Endothelial cell of umbilical vein (primary cell): ENCODE data around the gene MGAT4A. TPM values are rescaled to one million over a fixed set of nuclear protein-coding genes. Genes with fewer than 3 reads are reported as not detected.

Experiments used
- BruUV-seq: library from RNA; stranded (reverse); fragments of 400-500 nt; replicated peaks from 2 replicates; lab custom pipeline; 2021; lab: Mats Ljungman, UMichigan
- CTCF ChIA-PET: fragments of 300-600, 350-600 bp; sonication (Branson Sonifier 250); formaldehyde crosslinking; loops from one replicate; lab custom pipeline; 2021; ENCODE audit warnings: antibody characterized with exemption, inconsistent platforms; lab: Charles Lee
- POLR2A ChIA-PET: fragments of 300-600, 350-600 bp; sonication (Branson Sonifier 250); formaldehyde crosslinking; loops from one replicate; lab custom pipeline; 2021; ENCODE audit warnings: antibody characterized with exemption, inconsistent platforms; lab: Charles Lee
- DNase-seq: peaks from one replicate; pipeline ENCODE4 v3.0.0-alpha.2; 2011; ENCODE audit warnings: low read depth, low spot score
- FAIRE-seq: peaks from 2 replicates; lab custom pipeline; 2011; peaks lifted over from hg19 to GRCh38; lab: Jason Lieb, UNC
- H2AFZ ChIP-seq: 2 replicates; pipeline ENCODE4 v1.6.0; 2012; ENCODE audit warnings: low read depth, low read length, control low read depth, inconsistent platforms
- H3K27ac ChIP-seq: 2 replicates; pipeline ENCODE4 v1.5.1; 2011; ENCODE audit warnings: low read depth, mild to moderate bottlenecking, control low read depth, low read length, moderate library complexity; ENCODE audit not compliant: insufficient read depth
- H3K27me3 ChIP-seq, 2 experiments: 2 replicates each; pipeline versions ENCODE4 v1.6.0 to v1.6.1; 2011; ENCODE audit warnings: low read length in 2 of 2, mixed read lengths in 1 of 2; ENCODE audit not compliant: control insufficient read depth in 2 of 2, insufficient read depth in 2 of 2
- H3K36me3 ChIP-seq, 2 experiments: 2 replicates in 1 of 2; 3 replicates in 1 of 2; pipeline ENCODE4 v1.5.1; 2011; ENCODE audit warnings: low read length in 2 of 2, mild to moderate bottlenecking in 1 of 2, moderate library complexity in 1 of 2; ENCODE audit not compliant: control insufficient read depth in 2 of 2, insufficient read depth in 2 of 2; ENCODE audit errors: extremely low read depth in 1 of 2
- H3K4me1 ChIP-seq: 3 replicates; pipeline ENCODE4 v1.5.1; 2011; ENCODE audit warnings: mild to moderate bottlenecking, low read length; ENCODE audit not compliant: control insufficient read depth, insufficient read depth; ENCODE audit errors: extremely low read depth
- H3K4me2 ChIP-seq: 2 replicates; pipeline ENCODE4 v1.6.1; 2011; ENCODE audit warnings: low read length, control low read depth, mixed read lengths; ENCODE audit not compliant: insufficient read depth
- H3K4me3 ChIP-seq, 3 experiments: fragments of 200-600 bp in 1 of 3; sonication (generic), shearing (Covaris generic) in 1 of 3; replicated peaks in 1 of 3; 2 replicates each; pipeline ENCODE4 v1.5.1; 2011 to 2016; ENCODE audit warnings: control low read depth in 3 of 3, low read length in 3 of 3, mild to moderate bottlenecking in 2 of 3, inconsistent platforms in 1 of 3, low read depth in 1 of 3, moderate library complexity in 1 of 3; ENCODE audit not compliant: insufficient read depth in 1 of 3
- H3K79me2 ChIP-seq: 2 replicates; pipeline ENCODE4 v1.6.0; 2012; ENCODE audit warnings: low read length, inconsistent platforms; ENCODE audit not compliant: control insufficient read depth, insufficient read depth
- H3K9ac ChIP-seq: replicated peaks from 2 replicates; pipeline ENCODE3; 2011; ENCODE audit warnings: low read length, control low read depth; ENCODE audit not compliant: insufficient read depth; ENCODE audit errors: extremely low read depth
- H3K9me1 ChIP-seq: replicated peaks from 3 replicates; pipeline ENCODE4 v1.6.0; 2011; ENCODE audit warnings: mild to moderate bottlenecking, low read length; ENCODE audit not compliant: control insufficient read depth, insufficient read depth; ENCODE audit errors: extremely low read depth
- H3K9me3 ChIP-seq: replicated peaks from 2 replicates; pipeline ENCODE4 v1.5.1; 2012; ENCODE audit warnings: low read length, inconsistent platforms; ENCODE audit not compliant: control insufficient read depth, insufficient read depth
- H4K20me1 ChIP-seq: replicated peaks from 2 replicates; pipeline ENCODE3; 2011; ENCODE audit warnings: mild to moderate bottlenecking, low read length; ENCODE audit not compliant: control insufficient read depth, insufficient read depth; ENCODE audit errors: extremely low read depth
- CTCF ChIP-seq, 2 donors: IDR thresholded peaks; 1 replicate in 1 of 2; 2 replicates in 1 of 2; pipeline ENCODE4 v1.5.1; 2011; ENCODE audit warnings: low read length in 2 of 2, mild to moderate bottlenecking in 2 of 2, moderate library complexity in 2 of 2, control low read depth in 1 of 2, inconsistent platforms in 1 of 2, low read depth in 1 of 2; ENCODE audit not compliant: insufficient read depth in 1 of 2; ENCODE audit errors: extremely low read depth in 1 of 2
- EZH2 ChIP-seq: IDR thresholded peaks from 2 replicates; pipeline ENCODE4 v1.6.1; 2012; ENCODE audit warnings: borderline replicate concordance, low read depth, mild to moderate bottlenecking, moderate library complexity, low read length, inconsistent platforms; ENCODE audit not compliant: severe bottlenecking
- FOS ChIP-seq: IDR thresholded peaks from 2 replicates; pipeline ENCODE4 v1.6.1; 2011; ENCODE audit warnings: mild to moderate bottlenecking, low read length, moderate library complexity, borderline replicate concordance; ENCODE audit not compliant: insufficient read depth
- GATA2 ChIP-seq: IDR thresholded peaks from 2 replicates; pipeline ENCODE4 v1.7.0; 2011; ENCODE audit warnings: low read depth, mild to moderate bottlenecking, moderate library complexity, mixed read lengths, low read length; ENCODE audit not compliant: insufficient read length, insufficient read depth
- JUN ChIP-seq: IDR thresholded peaks from 2 replicates; pipeline ENCODE4 v1.6.1; 2011; ENCODE audit warnings: borderline replicate concordance, low read depth; ENCODE audit not compliant: insufficient read length, insufficient read depth
- MAX ChIP-seq: IDR thresholded peaks from 2 replicates; pipeline ENCODE4 v1.6.1; 2011; ENCODE audit not compliant: insufficient read depth, insufficient read length
- MYC ChIP-seq: IDR thresholded peaks from one replicate; pipeline ENCODE4 v1.6.1; 2011; ENCODE audit warnings: mild to moderate bottlenecking, low read depth, low read length
- POLR2A ChIP-seq: IDR thresholded peaks from 2 replicates; pipeline ENCODE4 v1.6.1; 2012; ENCODE audit warnings: low read depth, mild to moderate bottlenecking, control low read depth, low read length
- POLR2AphosphoS5 ChIP-seq: IDR thresholded peaks from 2 replicates; pipeline ENCODE4 v1.6.1; 2012; ENCODE audit warnings: low read depth, mild to moderate bottlenecking, control low read depth, low read length, moderate library complexity; ENCODE audit not compliant: insufficient read depth
- dilution Hi-C: fragments of 300-500 bp; cut with MboI; formaldehyde crosslinking; loops from one replicate; pipeline ENCODE4 v1.15.0; 2019; ENCODE audit warnings: low sequenced_read_pairs; ENCODE audit not compliant: extremely low pct_ligation_motif_present
- intact Hi-C: fragments of 100-400 bp; cut with micrococcal nuclease; formaldehyde crosslinking; loops from one replicate; pipeline ENCODE4 v1.10.0; 2022
- polyA plus RNA-seq, 4 experiments: library from polyadenylated mRNA; depleted of rRNA in 3 of 4; stranded (reverse) in 3 of 4; unstranded in 1 of 4; fragments of >200 nt; gene quantifications; 2 replicates each; pipeline versions ENCODE4 v1.2.1 to v1.2.3, GENCODE V29; 2011 to 2012; ENCODE audit warnings: missing spikeins in 1 of 4
- total RNA-seq: library from RNA; stranded (reverse); gene quantifications from 2 replicates; pipeline ENCODE4 v1.2.3, GENCODE V29; 2021

Gene MGAT4A
- total and polyA plus RNA-seq, 2 donors (not counting 3 experiments of a cell fraction or from before 2014, with no cell fraction given), result 9.2 to 42.2 TPM

- FAIRE-seq (no peak), DNase-seq (no peak)
- CTCF ChIA-PET, result no interaction called here
- H3K4me1 ChIP-seq, result no peaks in the 10 kb centered on the region
- H3K9me3 ChIP-seq, result no peaks in the 10 kb centered on the region
- POLR2A ChIA-PET, result no interaction called here
- H3K27me3 ChIP-seq, result no peaks in the 10 kb centered on the region
- H3K9me1 ChIP-seq, result no peaks in the 10 kb centered on the region
- no peak overlapping the region for H2AFZ ChIP-seq
- H3K4me2 ChIP-seq, result no peak overlapping the region
- intact Hi-C loops, result no loop called here
- H4K20me1 ChIP-seq, result no peaks in the 10 kb centered on the region
- peaks cover 0 to 11% of the 10 kb centered on the region in 2 experiments for H3K36me3 ChIP-seq
- H3K27ac ChIP-seq, result no peak overlapping the region
- dilution Hi-C loops, result no loop called here
- no peak for TF ChIP-seq JUN
- TF ChIP-seq FOS, result no peak
- TF ChIP-seq GATA2, result no peak
- no peak for TF ChIP-seq EZH2
- TF ChIP-seq CTCF (IDR thresholded peaks at IDR 0.05; ENCODE audit: extremely low read depth in 1 of 2, insufficient read depth in 1 of 2, low read depth in 1 of 2, low read length in 2 of 2), result no peak
- no peak for TF ChIP-seq POLR2AphosphoS5
- no peak for TF ChIP-seq MYC
- TF ChIP-seq POLR2A, result no peak
- no peak for TF ChIP-seq MAX
- no peaks in the 10 kb centered on the region for H3K79me2 ChIP-seq
- H3K4me3 ChIP-seq, result no peak overlapping the region
- no TSS peak for BruUV-seq
- no peak overlapping the region for H3K9ac ChIP-seq
Observed at GRCh38 chr2:98576666-98577312, 154.1 kb downstream of the MGAT4A start.
